NCI-H146 treated with DMSO at 0.1 percent for 48 hours (cell line): ENCODE data around the gene GRM8.
"Not testable (repeated sequence)": the region's sequence is repeated elsewhere in the genome, so short reads cannot be mapped to it uniquely, and the experiment has no call there.

ENCODE experiments used
- DNase-seq: peaks from one replicate; lab custom pipeline; 2025; ENCODE audit not compliant: unreplicated experiment; lab: John Stamatoyannopoulos, UW

The GRM8 gene

GRCh38 chr7:126685018-126685573 is 567.6 kb downstream of the GRM8 start:
- DNase-seq: no peak

GRCh38 chr7:126682176-126682575 is 570.6 kb downstream of the GRM8 start:
- DNase-seq: no peak

- DNase-seq: not testable (repeated sequence)
Measured at GRCh38 chr7:126668762-126669161, 584.0 kb downstream of the GRM8 start.

GRCh38 chr7:126668367-126668752 is 584.4 kb downstream of the GRM8 start:
- no peak for DNase-seq

GRCh38 chr7:126667742-126668366 is 584.9 kb downstream of the GRM8 start:
- DNase-seq: no peak

- DNase-seq: no peak
Measured at GRCh38 chr7:126662856-126663255, 589.9 kb downstream of the GRM8 start.

GRCh38 chr7:126659124-126659523 is 593.6 kb downstream of the GRM8 start:
- no peak for DNase-seq

- no peak for DNase-seq
Measured at GRCh38 chr7:126658684-126659083, 594.1 kb downstream of the GRM8 start.

GRCh38 chr7:126657599-126658358 is 595.0 kb downstream of the GRM8 start:
- no peak for DNase-seq

GRCh38 chr7:126657137-126657536 is 595.6 kb downstream of the GRM8 start:
- no peak for DNase-seq

- DNase-seq: no peak
Measured at GRCh38 chr7:126656165-126656564, 596.6 kb downstream of the GRM8 start.

- no peak for DNase-seq
Measured at GRCh38 chr7:126637538-126637937, 615.2 kb downstream of the GRM8 start.

GRCh38 chr7:126635545-126635944 is 617.2 kb downstream of the GRM8 start:
- DNase-seq: peak; percentile 22

- DNase-seq: no peak
Measured at GRCh38 chr7:126608339-126608776, 644.4 kb downstream of the GRM8 start.

- DNase-seq: no peak
Measured at GRCh38 chr7:126606331-126606730, 646.4 kb downstream of the GRM8 start.

- DNase-seq: no peak
Measured at GRCh38 chr7:126605553-126605952, 647.2 kb downstream of the GRM8 start.

GRCh38 chr7:126605056-126605455 is 647.7 kb downstream of the GRM8 start:
- no peak for DNase-seq

GRCh38 chr7:126589068-126589684 is 663.6 kb downstream of the GRM8 start:
- no peak for DNase-seq

- DNase-seq: no peak
Measured at GRCh38 chr7:126578338-126578737, 674.4 kb downstream of the GRM8 start.

GRCh38 chr7:126574276-126575250 is 678.2 kb downstream of the GRM8 start:
- DNase-seq: no peak

GRCh38 chr7:126570845-126571244 is 681.9 kb downstream of the GRM8 start:
- no peak for DNase-seq
